ENCODE measurements around the gene DKC1. TPM values are rescaled to one million over a fixed set of nuclear protein-coding genes. Genes with fewer than 3 reads are reported as not detected.

DKC1 gene
- total RNA-seq, 1 experiment from 2014 or later = 107 TPM

DNA sequence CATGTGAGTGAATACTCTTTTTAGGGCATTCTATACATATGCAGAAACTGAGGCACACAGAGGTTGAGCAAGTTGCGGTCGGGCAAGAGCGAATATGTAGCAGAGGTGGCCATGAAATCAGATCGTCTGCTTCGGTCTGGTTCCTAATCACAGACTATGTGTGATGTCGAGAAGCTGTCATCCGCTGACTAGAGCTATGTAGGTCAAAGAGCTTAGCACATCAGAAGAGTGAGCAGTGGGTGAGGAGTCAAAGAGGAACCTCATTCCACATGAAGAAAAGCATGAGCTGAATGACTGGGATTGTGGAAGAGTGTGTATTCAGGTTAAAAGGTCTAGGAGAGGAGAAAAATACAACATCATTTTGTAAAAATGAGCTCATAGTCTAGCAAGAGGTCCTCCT lies 30.8 kb upstream of the DKC1 start:
- Histone ChIP-seq H3K36me3 (ENCODE audit: control insufficient read depth, insufficient read depth, low read length) (no peaks in the 10 kb centered on the region), H3K4me3 (ENCODE audit: low read depth, low read length) (no peak overlapping the region), H3K27me3 (replicated peaks; ENCODE audit: control insufficient read depth, insufficient read depth, low read length) (no peaks in the 10 kb centered on the region; the same call in 1 of the 2 replicates), H3K4me1 (no peaks in the 10 kb centered on the region), H3K9me3 (no peaks in the 10 kb centered on the region)
- Mint-ChIP-seq H3K9me3 (ENCODE audit: unreplicated experiment) (no peaks in the 10 kb centered on the region), H3K4me3 (ENCODE audit: unreplicated experiment) (no peak overlapping the region), H3K36me3 (ENCODE audit: insufficient read depth, unreplicated experiment) (no peaks in the 10 kb centered on the region), H3K27me3 (ENCODE audit: insufficient read depth, unreplicated experiment) (peaks cover 11% of the 10 kb centered on the region), H3K27ac (ENCODE audit: unreplicated experiment) (no peak overlapping the region), H3K4me1 (ENCODE audit: low read depth, unreplicated experiment) (no peaks in the 10 kb centered on the region)
- ChIA-PET POLR2A (no interaction called here), CTCF (no interaction called here)
- intact Hi-C loops (cut with micrococcal nuclease; ENCODE audit: unreplicated experiment) = no loop called here
- BruUV-seq (replicated peaks) = no TSS peak
- TF ChIP-seq, protein P1, sequence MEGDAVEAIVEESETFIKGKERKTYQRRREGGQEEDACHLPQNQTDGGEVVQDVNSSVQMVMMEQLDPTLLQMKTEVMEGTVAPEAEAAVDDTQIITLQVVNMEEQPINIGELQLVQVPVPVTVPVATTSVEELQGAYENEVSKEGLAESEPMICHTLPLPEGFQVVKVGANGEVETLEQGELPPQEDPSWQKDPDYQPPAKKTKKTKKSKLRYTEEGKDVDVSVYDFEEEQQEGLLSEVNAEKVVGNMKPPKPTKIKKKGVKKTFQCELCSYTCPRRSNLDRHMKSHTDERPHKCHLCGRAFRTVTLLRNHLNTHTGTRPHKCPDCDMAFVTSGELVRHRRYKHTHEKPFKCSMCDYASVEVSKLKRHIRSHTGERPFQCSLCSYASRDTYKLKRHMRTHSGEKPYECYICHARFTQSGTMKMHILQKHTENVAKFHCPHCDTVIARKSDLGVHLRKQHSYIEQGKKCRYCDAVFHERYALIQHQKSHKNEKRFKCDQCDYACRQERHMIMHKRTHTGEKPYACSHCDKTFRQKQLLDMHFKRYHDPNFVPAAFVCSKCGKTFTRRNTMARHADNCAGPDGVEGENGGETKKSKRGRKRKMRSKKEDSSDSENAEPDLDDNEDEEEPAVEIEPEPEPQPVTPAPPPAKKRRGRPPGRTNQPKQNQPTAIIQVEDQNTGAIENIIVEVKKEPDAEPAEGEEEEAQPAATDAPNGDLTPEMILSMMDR (IDR thresholded peaks at IDR 0.05; ENCODE audit: insufficient read depth in 1 of 2, low read depth in 1 of 2, low read length in 1 of 2, severe bottlenecking in 1 of 2, unreplicated experiment in 1 of 2) = no peak
- no peak for DNase-seq

DNA sequence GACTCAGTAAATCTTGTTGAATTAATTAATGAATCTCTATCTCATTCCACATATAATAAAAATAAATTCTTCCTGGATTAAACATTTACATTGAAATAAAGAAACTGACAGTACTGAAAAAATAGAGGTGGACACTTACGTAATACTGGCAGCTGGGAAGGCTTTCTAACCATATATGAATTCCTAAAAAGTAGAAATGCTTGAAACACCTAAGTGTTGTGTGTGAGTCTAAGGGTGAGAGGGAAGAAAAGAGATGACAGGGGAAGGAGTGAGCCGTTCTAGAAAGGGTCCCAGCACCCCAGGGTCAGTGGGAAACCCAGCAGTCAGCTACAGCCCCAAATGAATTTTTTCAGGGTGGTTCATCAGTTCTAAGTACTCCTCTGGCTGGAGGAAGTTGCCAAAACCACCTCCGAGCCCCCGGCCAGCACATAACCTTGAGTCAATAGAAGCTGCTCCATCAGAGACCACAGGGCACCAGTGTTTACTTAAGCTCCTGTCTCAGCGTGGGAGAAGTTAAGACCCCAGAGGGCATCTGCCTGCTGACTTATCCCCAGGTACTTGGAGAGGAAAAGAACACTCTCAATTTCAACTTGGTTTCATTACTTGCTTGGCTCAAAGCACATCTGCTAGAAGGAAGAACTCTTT lies 30.1 kb upstream of the DKC1 start:
- POLR2A ChIA-PET = no interaction called here
- Mint-ChIP-seq H3K27me3 (ENCODE audit: insufficient read depth, unreplicated experiment) (peaks cover 14% of the 10 kb centered on the region), H3K4me1 (ENCODE audit: low read depth, unreplicated experiment) (no peaks in the 10 kb centered on the region), H3K27ac (ENCODE audit: unreplicated experiment) (no peak overlapping the region), H3K4me3 (ENCODE audit: unreplicated experiment) (no peak overlapping the region), H3K36me3 (ENCODE audit: insufficient read depth, unreplicated experiment) (no peaks in the 10 kb centered on the region), H3K9me3 (ENCODE audit: unreplicated experiment) (no peaks in the 10 kb centered on the region)
- BruUV-seq (replicated peaks) = no TSS peak
- CTCF ChIA-PET = no interaction called here
- Histone ChIP-seq H3K27me3 (replicated peaks; ENCODE audit: control insufficient read depth, insufficient read depth, low read length) (no peaks in the 10 kb centered on the region; the same call in 1 of the 2 replicates), H3K4me1 (no peaks in the 10 kb centered on the region), H3K36me3 (ENCODE audit: control insufficient read depth, insufficient read depth, low read length) (no peaks in the 10 kb centered on the region), H3K4me3 (ENCODE audit: low read depth, low read length) (no peak overlapping the region), H3K9me3 (no peaks in the 10 kb centered on the region)
- TF ChIP-seq, protein P1 (IDR thresholded peaks at IDR 0.05; ENCODE audit: insufficient read depth in 1 of 2, low read depth in 1 of 2, low read length in 1 of 2, severe bottlenecking in 1 of 2, unreplicated experiment in 1 of 2) = no peak
- no peak for DNase-seq
- intact Hi-C loops (cut with micrococcal nuclease; ENCODE audit: unreplicated experiment) = no loop called here

DNA sequence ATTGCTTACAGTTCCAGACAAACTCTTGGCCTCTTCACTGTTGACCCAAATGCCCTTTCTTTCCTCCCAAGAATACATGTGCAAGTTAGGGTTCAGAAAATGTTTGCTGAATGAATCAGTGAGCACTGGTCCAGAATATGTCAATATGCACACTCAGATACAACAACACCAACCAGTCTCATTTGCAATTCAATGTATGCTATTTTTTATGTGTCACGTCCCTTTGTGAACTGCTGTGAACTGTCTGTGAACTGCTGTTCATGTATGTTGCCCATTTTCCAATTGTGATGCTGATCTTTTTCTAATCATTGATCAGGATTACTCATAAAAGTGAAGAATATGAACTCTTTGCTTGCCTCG lies 29.6 kb upstream of the DKC1 start:
- no TSS peak for BruUV-seq (replicated peaks)
- H3K4me3 Mint-ChIP-seq (ENCODE audit: unreplicated experiment) = no peak overlapping the region
- intact Hi-C loops (cut with micrococcal nuclease; ENCODE audit: unreplicated experiment) = no loop called here
- Histone ChIP-seq H3K27me3 (replicated peaks; ENCODE audit: control insufficient read depth, insufficient read depth, low read length) (no peaks in the 10 kb centered on the region; the same call in 1 of the 2 replicates), H3K36me3 (ENCODE audit: control insufficient read depth, insufficient read depth, low read length) (no peaks in the 10 kb centered on the region), H3K4me3 (ENCODE audit: low read depth, low read length) (no peak overlapping the region), H3K9me3 (no peaks in the 10 kb centered on the region), H3K4me1 (no peaks in the 10 kb centered on the region)
- no peaks in the 10 kb centered on the region for H3K36me3 Mint-ChIP-seq (ENCODE audit: insufficient read depth, unreplicated experiment)
- H3K27ac Mint-ChIP-seq (ENCODE audit: unreplicated experiment) = no peak overlapping the region
- H3K4me1 Mint-ChIP-seq (ENCODE audit: low read depth, unreplicated experiment) = no peaks in the 10 kb centered on the region
- TF ChIP-seq, protein P1 (IDR thresholded peaks at IDR 0.05; ENCODE audit: insufficient read depth in 1 of 2, low read depth in 1 of 2, low read length in 1 of 2, severe bottlenecking in 1 of 2, unreplicated experiment in 1 of 2) = no peak
- no peaks in the 10 kb centered on the region for H3K9me3 Mint-ChIP-seq (ENCODE audit: unreplicated experiment)
- ChIA-PET CTCF (no interaction called here), POLR2A (no interaction called here)
- DNase-seq = no peak
- H3K27me3 Mint-ChIP-seq (ENCODE audit: insufficient read depth, unreplicated experiment) = peaks cover 14% of the 10 kb centered on the region

Data from Caco-2 (cell line).